GM15510 (cell line): ENCODE measurements around the gene CRY2.

ENCODE experiments used
- POLR2A ChIP-seq: IDR thresholded peaks from 3 replicates; pipeline ENCODE4 v1.6.1; 2011; ENCODE audit warnings: borderline replicate concordance; ENCODE audit not compliant: insufficient read length; ENCODE audit errors: extremely low read depth

Gene CRY2

DNA sequence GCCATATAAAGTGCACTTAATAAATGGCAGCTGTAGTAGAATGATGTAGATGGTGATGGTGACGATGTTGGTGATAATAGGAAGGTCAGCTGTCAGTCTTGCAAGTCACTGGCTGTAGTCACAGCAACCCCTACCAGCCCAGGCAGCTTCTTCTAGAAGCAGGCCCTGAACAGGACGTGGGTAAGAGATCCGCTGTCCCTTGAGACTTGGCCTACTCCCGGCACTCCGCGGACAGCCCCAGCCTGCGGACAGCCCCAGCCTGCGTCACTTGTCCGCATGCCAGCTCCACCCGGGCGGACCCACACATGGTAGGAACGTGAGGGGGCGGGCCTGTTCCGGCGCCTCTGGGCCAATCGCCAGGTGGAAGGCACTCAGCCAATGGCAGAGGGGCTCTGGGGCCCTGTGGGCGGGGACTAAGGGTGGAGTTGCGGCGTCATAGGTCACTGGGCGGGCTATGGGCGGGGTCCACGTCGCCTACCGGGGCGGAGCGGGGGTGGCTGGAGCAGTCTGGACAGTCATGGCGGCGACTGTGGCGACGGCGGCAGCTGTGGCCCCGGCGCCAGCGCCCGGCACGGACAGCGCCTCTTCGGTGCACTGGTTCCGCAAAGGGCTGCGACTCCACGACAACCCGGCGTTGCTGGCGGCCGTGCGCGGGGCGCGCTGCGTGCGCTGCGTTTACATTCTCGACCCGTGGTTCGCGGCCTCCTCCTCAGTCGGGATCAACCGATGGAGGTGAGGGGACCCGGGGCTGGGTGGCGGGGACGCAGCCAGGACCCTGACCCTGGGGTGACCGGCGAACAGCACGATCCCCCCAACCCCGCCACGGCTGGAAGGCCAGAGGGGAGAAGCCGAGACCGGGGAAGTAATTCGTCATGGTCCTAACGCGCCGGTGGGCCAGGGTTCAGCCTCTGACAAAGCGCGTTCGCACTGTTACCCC lies at the start of gene CRY2:
TSS of gene CRY2 (plus strand) at position 502 of the 937 bp plus-strand sequence. CDS start at position 518, 16 bp downstream.
- peak; percentile 89 for TF ChIP-seq POLR2A

GRCh38 chr11:45798793-45799441 lies 48.4 kb upstream of the CRY2 start:
- no peak for TF ChIP-seq POLR2A

GRCh38 chr11:45799562-45799961 lies 47.7 kb upstream of the CRY2 start:
- no peak for TF ChIP-seq POLR2A

DNA sequence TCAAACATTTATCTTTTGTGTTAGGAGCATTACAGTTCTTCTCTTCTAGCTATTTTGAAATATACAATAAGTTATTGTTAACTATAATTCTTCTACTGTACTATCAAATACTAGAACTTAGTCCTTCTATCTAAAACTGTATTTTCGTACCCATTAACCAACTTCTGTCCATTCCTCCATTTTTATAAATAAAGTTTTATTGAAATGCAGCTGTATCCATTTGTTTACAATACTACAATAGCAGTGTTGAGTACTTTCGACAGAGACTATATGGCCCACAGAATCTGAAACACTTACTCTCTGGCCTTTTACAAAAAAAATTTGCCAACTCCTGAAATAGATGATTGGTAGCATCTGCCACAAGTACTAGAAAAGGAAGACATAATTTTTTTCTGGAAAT lies 47.0 kb upstream of the CRY2 start:
- TF ChIP-seq POLR2A, result no peak

DNA sequence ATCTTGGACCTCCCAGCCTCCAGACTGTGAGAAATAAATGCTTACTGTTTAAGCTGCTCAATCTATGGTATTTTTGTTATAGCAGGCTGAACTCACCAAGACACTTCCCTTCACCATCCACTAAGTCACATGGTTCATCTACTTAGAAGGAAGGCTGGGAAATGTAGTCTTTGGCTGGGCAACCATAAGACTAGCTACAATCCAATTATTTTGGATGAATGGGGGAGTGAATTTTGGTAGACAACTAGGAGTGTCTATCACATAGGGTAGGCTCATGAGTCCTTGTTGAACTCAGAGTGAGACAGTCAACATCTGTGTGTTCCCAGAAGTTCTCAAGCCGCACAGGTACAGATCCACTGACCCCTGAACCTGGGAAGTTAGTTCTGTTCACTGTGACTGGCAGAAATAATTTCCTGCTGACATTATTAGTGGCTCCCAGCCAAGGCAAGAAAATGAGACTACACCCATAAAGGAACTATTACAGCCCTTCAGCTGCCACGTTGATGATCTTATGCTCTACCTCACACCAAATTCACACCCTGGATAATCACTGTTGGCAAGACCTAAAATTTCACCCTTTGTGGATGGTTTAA lies 45.5 kb upstream of the CRY2 start:
- TF ChIP-seq POLR2A, result no peak

GRCh38 chr11:45802531-45803317 lies 44.6 kb upstream of the CRY2 start:
- TF ChIP-seq POLR2A, result no peak

DNA sequence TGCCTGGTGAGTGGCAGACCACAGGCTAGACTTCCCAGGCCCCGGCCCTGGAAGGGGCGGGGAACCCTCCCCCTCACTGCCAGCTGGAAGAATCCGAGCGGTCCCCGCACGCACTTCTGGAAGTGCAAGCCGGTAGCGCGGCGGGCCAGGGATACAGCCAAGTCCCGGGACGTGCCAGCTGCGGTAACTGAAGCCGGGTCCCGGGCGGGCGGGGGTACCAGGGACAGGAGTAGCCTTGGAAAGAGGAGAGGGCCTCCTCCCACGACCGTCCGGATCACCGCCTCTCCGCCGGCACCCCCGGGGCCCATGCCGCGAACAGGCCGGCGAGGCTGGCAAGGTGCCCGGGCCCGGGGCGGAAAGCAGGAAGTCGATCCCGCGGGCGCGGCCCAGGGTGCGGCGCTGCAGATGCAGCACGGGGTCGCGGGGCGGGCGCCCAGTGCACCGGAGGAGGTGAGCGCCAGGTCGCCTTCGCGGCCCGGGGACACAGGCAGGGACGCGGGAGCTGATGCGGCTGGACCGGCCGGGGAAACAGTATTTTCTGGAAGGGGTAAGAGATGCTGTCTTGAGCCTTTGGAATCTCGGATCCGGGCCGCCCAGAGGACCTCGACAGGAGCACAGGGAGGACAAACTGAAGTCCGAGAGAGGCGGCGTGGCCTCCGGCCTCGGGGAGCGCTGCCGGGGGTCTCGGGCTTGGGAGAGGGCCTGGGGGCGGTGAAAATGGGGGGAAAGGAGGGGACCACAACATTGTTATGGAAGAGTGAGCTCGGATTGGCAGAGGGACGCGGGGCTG lies 43.1 kb upstream of the CRY2 start:
- TF ChIP-seq POLR2A, result peak; percentile 26

GRCh38 chr11:45804761-45805304 lies 42.4 kb upstream of the CRY2 start, which contains the start of gene SLC35C1:
SLC35C1 (plus strand) TSS chr11:45805149; CDS start chr11:45805802, 653 bp downstream.
- TF ChIP-seq POLR2A, result peak; percentile 91

- no peak for TF ChIP-seq POLR2A
Measured at GRCh38 chr11:45805305-45806071, 41.8 kb upstream of the CRY2 start.

DNA sequence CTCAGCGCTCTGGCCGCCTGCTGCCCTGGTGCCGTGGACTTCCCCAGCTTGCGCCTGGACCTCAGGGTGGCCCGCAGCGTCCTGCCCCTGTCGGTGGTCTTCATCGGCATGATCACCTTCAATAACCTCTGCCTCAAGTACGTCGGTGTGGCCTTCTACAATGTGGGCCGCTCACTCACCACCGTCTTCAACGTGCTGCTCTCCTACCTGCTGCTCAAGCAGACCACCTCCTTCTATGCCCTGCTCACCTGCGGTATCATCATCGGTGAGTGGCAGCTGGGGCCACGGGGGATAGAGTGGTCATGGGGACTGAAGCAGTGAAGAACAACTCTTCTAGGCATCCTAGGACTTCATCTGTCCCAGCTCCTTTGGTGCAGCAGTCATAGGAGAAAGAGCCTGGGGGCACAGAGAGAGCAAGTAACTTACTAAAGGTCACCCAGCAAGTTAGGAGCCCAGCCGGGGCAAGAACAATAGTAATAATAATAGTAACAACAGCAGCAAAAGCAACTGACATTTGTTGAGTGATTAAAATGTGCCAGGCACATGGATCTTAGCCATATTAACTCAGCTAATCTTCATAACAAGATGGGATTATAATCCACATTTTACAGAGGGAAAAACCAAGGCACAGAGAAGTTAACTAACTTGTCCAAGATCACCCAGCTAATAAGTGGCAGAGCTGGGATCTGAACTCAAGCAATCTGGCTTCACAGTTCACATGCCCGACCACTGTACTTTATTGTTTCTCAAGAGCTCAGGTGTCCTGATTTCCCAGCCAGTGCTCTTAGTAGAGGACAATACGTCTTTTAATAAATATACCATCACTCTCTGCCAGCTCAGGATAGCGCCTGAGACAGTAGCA lies 41.0 kb upstream of the CRY2 start:
- TF ChIP-seq POLR2A, result no peak

- TF ChIP-seq POLR2A, result no peak
Measured at GRCh38 chr11:45806937-45807791, 40.1 kb upstream of the CRY2 start.
